ENCODE results near the gene STEEP1. TPM values are rescaled to one million over a fixed set of nuclear protein-coding genes. Genes with fewer than 3 reads are reported as not detected.

The STEEP1 gene
- total RNA-seq, 1 experiment from 2014 or later = 28.2 TPM

- TF ChIP-seq RAD21 (IDR thresholded peaks at IDR 0.05; ENCODE audit: low read depth) (no peak), EGR1 (IDR thresholded peaks at IDR 0.05; ENCODE audit: low read depth) (0 out of 2 replicates have a peak, but pooled peaks have one; percentile 12)
- Histone ChIP-seq H3K27ac (ENCODE audit: low read depth, low read length) (peak overlapping the region; percentile 72), H3K9me3 (ENCODE audit: control insufficient read depth in 1 of 2, insufficient read depth in 1 of 2, low read depth in 1 of 2, low read length in 2 of 2) (no peaks in the 10 kb centered on the region), H4K20me1 (ENCODE audit: insufficient read depth) (no peaks in the 10 kb centered on the region), H3K4me2 (ENCODE audit: low read length) (peak overlapping the region; percentile 82), H3K27me3 (ENCODE audit: insufficient read depth, low read length) (no peaks in the 10 kb centered on the region), H3K79me2 (ENCODE audit: insufficient read depth, low read length) (peaks cover 19% of the 10 kb centered on the region), H3K9ac (ENCODE audit: low read length) (peak overlapping the region; percentile 80), H3K4me3 (replicated peaks in 1 of 2; ENCODE audit: low read depth in 1 of 2, low read length in 2 of 2) (peak overlapping the region; percentile 66 to 74), H3K9me2 (ENCODE audit: insufficient read depth) (no peaks in the 10 kb centered on the region), H2AFZ (ENCODE audit: low read depth, low read length, poor library complexity, severe bottlenecking) (no peak overlapping the region), H3K36me3 (ENCODE audit: control insufficient read depth in 1 of 2, insufficient read depth in 2 of 2, low read length in 2 of 2) (peaks cover 0 to 4% of the 10 kb centered on the region in 2 experiments; a peak in 2 of 4 replicates), H3K4me1 (ENCODE audit: control insufficient read depth in 1 of 2, insufficient read depth in 2 of 2, low read length in 2 of 2) (peaks cover 3 to 14% of the 10 kb centered on the region in 2 experiments; a peak in 3 of 4 replicates)
- BruUV-seq (replicated peaks) = no TSS peak
- peak; percentile 39 for ATAC-seq
- intact Hi-C loops (cut with micrococcal nuclease) = loop anchor here (1.0 kb wide), 1 partner anchor 9 kb away; the partner anchor contains the start of gene STEEP1
- POLR2A ChIA-PET = interaction anchor here (0.8 to 1.9 kb wide), 4 partner anchors 8 to 16 kb away, joined by 3 to 8 read pairs (median 4); partner anchors contain the start of gene STEEP1
- peak; percentile 15 for DNase-seq (ENCODE audit: low read depth, low spot score)
- RAD21 ChIA-PET (ENCODE audit: low non-redundant PET in 1 of 2, low total read pairs in 2 of 2, uncharacterized antibody in 2 of 2, unreplicated experiment in 2 of 2) = no interaction called here
- CTCF ChIA-PET = no interaction called here
Measured at GRCh38 chrX:119573840-119574393, 8.7 kb upstream of the STEEP1 start.

GRCh38 chrX:119573222-119573621, 8.0 kb upstream of the STEEP1 start:
- H3K27ac ChIP-seq (ENCODE audit: low read depth, low read length) = peak overlapping the region; percentile 72; the same call in 1 of the 2 replicates
- no peaks in the 10 kb centered on the region for H4K20me1 ChIP-seq (ENCODE audit: insufficient read depth)
- intact Hi-C loops (cut with micrococcal nuclease) = no loop called here
- peak overlapping the region; percentile 66 to 74 for H3K4me3 ChIP-seq (replicated peaks in 1 of 2; ENCODE audit: low read depth in 1 of 2, low read length in 2 of 2)
- no peaks in the 10 kb centered on the region for H3K9me2 ChIP-seq (ENCODE audit: insufficient read depth)
- H3K27me3 ChIP-seq (ENCODE audit: insufficient read depth, low read length) = no peaks in the 10 kb centered on the region
- peaks cover 0 to 4% of the 10 kb centered on the region in 2 experiments; a peak in 2 of 4 replicates for H3K36me3 ChIP-seq (ENCODE audit: control insufficient read depth in 1 of 2, insufficient read depth in 2 of 2, low read length in 2 of 2)
- H3K9me3 ChIP-seq (ENCODE audit: control insufficient read depth in 1 of 2, insufficient read depth in 1 of 2, low read depth in 1 of 2, low read length in 2 of 2) = no peaks in the 10 kb centered on the region
- H3K4me1 ChIP-seq (ENCODE audit: control insufficient read depth in 1 of 2, insufficient read depth in 2 of 2, low read length in 2 of 2) = peaks cover 3 to 14% of the 10 kb centered on the region in 2 experiments; a peak in 3 of 4 replicates
- peak overlapping the region; percentile 80 for H3K9ac ChIP-seq (ENCODE audit: low read length)
- peak overlapping the region; percentile 82 for H3K4me2 ChIP-seq (ENCODE audit: low read length)
- TF ChIP-seq JUND (IDR thresholded peaks at IDR 0.05) (no peak), RAD21 (IDR thresholded peaks at IDR 0.05; ENCODE audit: low read depth) (no peak), ELF1 (IDR thresholded peaks at IDR 0.05; ENCODE audit: borderline replicate concordance, low read depth) (no peak)
- DNase-seq (ENCODE audit: low read depth, low spot score) (no peak), ATAC-seq (no peak)
- ChIA-PET RAD21 (ENCODE audit: low non-redundant PET in 1 of 2, low total read pairs in 2 of 2, uncharacterized antibody in 2 of 2, unreplicated experiment in 2 of 2) (no interaction called here), POLR2A (interaction anchor here (1.7 to 1.9 kb wide), 2 partner anchors 8 to 16 kb away, joined by 4 to 8 read pairs; partner anchors contain the start of gene STEEP1), CTCF (no interaction called here)
- BruUV-seq (replicated peaks) = no TSS peak
- H3K79me2 ChIP-seq (ENCODE audit: insufficient read depth, low read length) = peaks cover 19% of the 10 kb centered on the region
- H2AFZ ChIP-seq (ENCODE audit: low read depth, low read length, poor library complexity, severe bottlenecking) = no peak overlapping the region
